HepG2 (cell line): ENCODE data around the gene FBLN7. TPM values are rescaled to one million over a fixed set of nuclear protein-coding genes. Genes with fewer than 3 reads are reported as not detected.
"Not testable (repeated sequence)": the region's sequence is repeated elsewhere in the genome, so short reads cannot be mapped to it uniquely, and the experiment has no call there.

Source experiments
- ATAC-seq: fragments of 200-7000 bp; cut with Tn5 transposase; 3 replicates; pipeline ENCODE4 v1.9.1; 2020; ENCODE audit warnings: mild to moderate bottlenecking, moderate library complexity
- BruUV-seq: library from RNA; stranded (reverse); fragments of 400-500 nt; replicated peaks from 2 replicates; lab custom pipeline; 2021; lab: Mats Ljungman, UMichigan
- CTCF ChIA-PET: fragments of 300-600 bp; formaldehyde crosslinking; extraction: SDS; loops from one replicate; lab custom pipeline; 2021; ENCODE audit warnings: low total read pairs, inconsistent platforms, low intra/inter-chr PET ratio; lab: Yijun Ruan, JAX
- POLR2A ChIA-PET: fragments of 350-600 bp; sonication (Branson Sonifier 250); formaldehyde crosslinking; loops from one replicate; lab custom pipeline; 2020; ENCODE audit warnings: antibody characterized with exemption, inconsistent platforms; lab: Yijun Ruan, JAX
- DNase-seq: peaks from one replicate; pipeline ENCODE4 v3.0.0-alpha.2; 2015; ENCODE audit warnings: low spot score
- FAIRE-seq: peaks from 3 replicates; lab custom pipeline; 2011; peaks lifted over from hg19 to GRCh38; lab: Jason Lieb, UNC
- H2AFZ ChIP-seq: one replicate; pipeline ENCODE4 v1.6.1; 2011; ENCODE audit warnings: low read length, inconsistent platforms
- H3K27ac ChIP-seq: fragments of 300-600 bp; 3 replicates; pipeline ENCODE4 v1.8.0; 2011; ENCODE audit warnings: mixed run types, mild to moderate bottlenecking, mixed read lengths, low read length, inconsistent platforms; ENCODE audit not compliant: insufficient read depth; ENCODE audit errors: extremely low read length
- H3K27me3 ChIP-seq, 2 experiments: fragments of 200-600 bp in 1 of 2; 2 replicates in 1 of 2; 3 replicates in 1 of 2; pipeline versions ENCODE4 v1.6.0 to v1.8.0; 2011; ENCODE audit warnings: low read length in 2 of 2, mild to moderate bottlenecking in 2 of 2, moderate library complexity in 2 of 2, inconsistent platforms in 1 of 2; ENCODE audit not compliant: insufficient read depth in 2 of 2, control insufficient read depth in 1 of 2
- H3K36me3 ChIP-seq, 2 experiments: fragments of 200-600 bp in 1 of 2; replicated peaks in 1 of 2; 2 replicates in 1 of 2; 3 replicates in 1 of 2; pipeline versions ENCODE4 v1.5.1 to v1.8.0; 2011; ENCODE audit warnings: low read length in 2 of 2, inconsistent platforms in 1 of 2; ENCODE audit not compliant: insufficient read depth in 2 of 2, control insufficient read depth in 1 of 2
- H3K4me1 ChIP-seq: 2 replicates; pipeline ENCODE4 v1.5.1; 2012; ENCODE audit warnings: low read length, inconsistent platforms; ENCODE audit not compliant: insufficient read depth
- H3K4me2 ChIP-seq: 2 replicates; pipeline ENCODE4 v1.6.0; 2011; ENCODE audit warnings: low read depth, low read length, inconsistent platforms
- H3K4me3 ChIP-seq, 3 experiments: fragments of 200-600 bp in 1 of 3; sonication (generic), shearing (Covaris generic) in 1 of 3; replicated peaks in 1 of 3; 2 replicates each; pipeline ENCODE4 v1.5.1; 2011 to 2016; ENCODE audit warnings: low read length in 3 of 3, inconsistent platforms in 2 of 3, low read depth in 2 of 3, mild to moderate bottlenecking in 2 of 3, control low read depth in 1 of 3, mixed read lengths in 1 of 3; ENCODE audit not compliant: insufficient read depth in 1 of 3
- H3K79me2 ChIP-seq: one replicate; pipeline ENCODE4 v1.6.1; 2011; ENCODE audit warnings: low read length, inconsistent platforms; ENCODE audit not compliant: insufficient read depth
- H3K9ac ChIP-seq: 2 replicates; pipeline ENCODE4 v1.6.0; 2011; ENCODE audit warnings: mild to moderate bottlenecking, low read depth, low read length, inconsistent platforms; ENCODE audit not compliant: insufficient read depth
- H3K9me3 ChIP-seq: 2 replicates; pipeline ENCODE4 v1.5.1; 2012; ENCODE audit warnings: mild to moderate bottlenecking, low read length
- H4K20me1 ChIP-seq: 2 replicates; pipeline ENCODE4 v1.6.0; 2011; ENCODE audit warnings: inconsistent platforms, mild to moderate bottlenecking, low read length, moderate library complexity; ENCODE audit not compliant: insufficient read depth
- GABPB1 ChIP-seq: IDR thresholded peaks from 2 replicates; pipeline ENCODE4 v1.6.1; 2016; ENCODE audit warnings: mild to moderate bottlenecking, missing genetic modification reagents, moderate library complexity, missing compliant biosample characterization
- NCOA1 ChIP-seq: sonication (generic); formaldehyde crosslinking; IDR thresholded peaks from 2 replicates; pipeline ENCODE4 v1.9.0; 2021; ENCODE audit warnings: missing genetic modification reagents
- PHB2 ChIP-seq: fragments of 450-650 bp; IDR thresholded peaks from 2 replicates; pipeline ENCODE4 v1.6.1; 2018; ENCODE audit not compliant: partially characterized antibody
- ZBTB38 ChIP-seq: sonication (generic); formaldehyde crosslinking; IDR thresholded peaks from 2 replicates; pipeline ENCODE4 v1.5.1; 2020; ENCODE audit warnings: mild to moderate bottlenecking, missing genetic modification reagents
- ZFP1 ChIP-seq: IDR thresholded peaks from 2 replicates; pipeline ENCODE4 v1.6.1; 2016
- ZNF382 ChIP-seq: sonication (generic); formaldehyde crosslinking; IDR thresholded peaks from 2 replicates; pipeline ENCODE4 v1.5.0; 2020; ENCODE audit warnings: missing genetic modification reagents, mild to moderate bottlenecking, borderline replicate concordance
- WGBS: methylation state at CpG from one replicate; pipeline ENCODE4 v1.1.6; 2017; ENCODE audit warnings: low lambda C conversion rate; 5-methylcytosine and 5-hydroxymethylcytosine counted together
- in situ Hi-C: cut with HindIII; loops from 2 replicates; pipeline ENCODE4 v1.10.0; 2017; ENCODE audit warnings: low pct_unique_long_range_greater_than_20kb; ENCODE audit not compliant: extremely low pct_ligation_motif_present
- intact Hi-C: fragments of 100-400 bp; cut with micrococcal nuclease; formaldehyde crosslinking; loops from one replicate; pipeline ENCODE4 v1.10.0; 2022; ENCODE audit not compliant: unreplicated experiment
- polyA plus RNA-seq, 8 experiments: library from polyadenylated mRNA; depleted of rRNA in 3 of 8; stranded (reverse) in 7 of 8; unstranded in 1 of 8; fragments of >200 nt; fragmentation: Illumina TruSeq in 4 of 8; extraction: Trizol in 4 of 8; gene quantifications; 2 replicates each; pipeline versions ENCODE4 v1.2.1 to v1.2.3, GENCODE V29; 2011 to 2016; ENCODE audit warnings: low read depth in 4 of 8, missing spikeins in 1 of 8, mixed read lengths in 1 of 8; ENCODE audit not compliant: insufficient read depth in 1 of 8
- total RNA-seq, 5 experiments: library from RNA; depleted of rRNA; stranded (reverse); fragments of >200 nt; fragmentation: Illumina TruSeq; extraction: Trizol; gene quantifications; 2 replicates each; pipeline ENCODE4 v1.2.3, GENCODE V29; 2016; ENCODE audit warnings: low read depth in 1 of 5
- TF ChIP-seq, protein P1 (sequence below): sonication (generic); formaldehyde crosslinking; IDR thresholded peaks from 2 replicates; pipeline ENCODE4 v1.9.0; 2021; ENCODE audit warnings: missing genetic modification reagents, borderline replicate concordance

The FBLN7 gene
- total and polyA plus RNA-seq, 2 of the 13 experiments (the other 11 are each of a cell fraction or from before 2014, with no cell fraction given) = 1.4 to 2.3 TPM

DNA sequence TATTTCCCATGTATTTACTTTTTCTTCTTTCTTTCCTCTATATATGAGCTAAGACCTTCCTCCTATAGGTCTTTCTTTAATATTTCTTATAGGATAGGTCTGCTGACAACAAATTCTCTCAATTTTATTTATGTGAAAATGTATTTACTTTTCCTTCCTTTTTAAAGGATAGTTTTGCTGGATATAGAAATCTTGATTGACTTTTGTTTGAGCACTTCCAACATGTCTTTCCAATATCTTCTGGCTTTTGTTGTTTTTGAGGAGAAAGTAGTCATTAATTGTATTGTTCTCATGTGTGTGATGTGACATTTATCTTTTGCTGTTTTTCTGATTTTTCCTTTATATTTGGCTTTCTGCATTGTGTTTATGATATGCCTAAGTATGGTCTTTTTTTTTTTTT lies 28.9 kb upstream of the FBLN7 start (continued):
- TF ChIP-seq, protein P1, sequence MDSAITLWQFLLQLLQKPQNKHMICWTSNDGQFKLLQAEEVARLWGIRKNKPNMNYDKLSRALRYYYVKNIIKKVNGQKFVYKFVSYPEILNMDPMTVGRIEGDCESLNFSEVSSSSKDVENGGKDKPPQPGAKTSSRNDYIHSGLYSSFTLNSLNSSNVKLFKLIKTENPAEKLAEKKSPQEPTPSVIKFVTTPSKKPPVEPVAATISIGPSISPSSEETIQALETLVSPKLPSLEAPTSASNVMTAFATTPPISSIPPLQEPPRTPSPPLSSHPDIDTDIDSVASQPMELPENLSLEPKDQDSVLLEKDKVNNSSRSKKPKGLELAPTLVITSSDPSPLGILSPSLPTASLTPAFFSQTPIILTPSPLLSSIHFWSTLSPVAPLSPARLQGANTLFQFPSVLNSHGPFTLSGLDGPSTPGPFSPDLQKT (CRISPR knock-in tag) = no peak

DNA sequence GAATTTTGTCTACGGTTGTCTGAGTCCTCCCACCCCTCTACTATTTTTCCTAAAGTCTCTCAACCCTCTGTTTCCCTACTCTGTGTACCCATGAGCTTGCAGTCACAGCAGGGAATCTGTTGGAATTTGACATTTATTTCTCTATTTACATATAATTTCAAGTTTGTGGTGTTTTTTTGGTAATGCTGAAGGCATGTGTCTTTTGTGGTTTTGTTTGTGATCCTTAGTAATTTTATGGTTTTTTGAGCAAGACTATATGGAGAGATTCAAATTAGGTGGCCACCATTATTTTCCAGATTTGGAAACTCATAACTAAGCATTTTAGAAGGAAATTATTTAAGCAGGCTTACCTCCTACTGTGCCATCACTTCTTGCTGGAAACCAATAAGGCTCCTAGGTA lies 27.2 kb upstream of the FBLN7 start:
- in situ Hi-C loops (no loop called here), intact Hi-C loops (no loop called here)
- FAIRE-seq (no peak), ATAC-seq (no peak), DNase-seq (no peak)
- no peak overlapping the region for H3K4me3 ChIP-seq
- no peak overlapping the region for H2AFZ ChIP-seq
- no peak overlapping the region for H3K27ac ChIP-seq
- WGBS = 100% methylated on average over 1 of the region's 1 CpG
- no peaks in the 10 kb centered on the region for H3K4me1 ChIP-seq
- H4K20me1 ChIP-seq = no peaks in the 10 kb centered on the region
- no peaks in the 10 kb centered on the region for H3K79me2 ChIP-seq
- no TSS peak for BruUV-seq
- TF ChIP-seq ZFP1 (no peak), PHB2 (no peak), NCOA1 (no peak), ZNF382 (CRISPR knock-in tag) (no peak), ZBTB38 (CRISPR knock-in tag) (no peak), GABPB1 (CRISPR knock-in tag) (no peak)
- peaks cover 8 to 42% of the 10 kb centered on the region in 2 experiments for H3K36me3 ChIP-seq
- H3K4me2 ChIP-seq = no peak overlapping the region
- H3K9me3 ChIP-seq = peaks cover 21% of the 10 kb centered on the region
- no peak overlapping the region for H3K9ac ChIP-seq
- no peaks in the 10 kb centered on the region for H3K27me3 ChIP-seq
- ChIA-PET CTCF (no interaction called here), POLR2A (no interaction called here)

DNA sequence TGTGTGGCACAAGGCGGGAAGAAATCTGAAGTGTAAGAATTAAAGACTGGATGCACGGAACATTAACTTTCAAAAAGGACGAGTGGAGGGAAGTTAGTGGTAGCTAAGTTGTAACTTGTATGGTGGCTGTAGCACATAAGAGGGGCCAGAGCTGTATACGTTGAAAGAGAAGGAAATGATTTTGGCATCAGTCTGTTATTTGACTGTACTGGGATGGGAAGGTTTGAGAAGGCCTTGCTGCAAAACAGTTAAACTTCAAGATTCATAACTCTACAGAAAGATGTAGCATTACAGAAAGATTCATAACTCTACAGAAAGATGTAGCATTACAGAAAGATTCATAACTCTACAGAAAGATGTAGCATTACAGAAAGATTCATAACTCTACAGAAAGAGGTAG lies 24.8 kb upstream of the FBLN7 start:
- Histone ChIP-seq H3K36me3 (peaks cover 14 to 32% of the 10 kb centered on the region in 2 experiments), H3K9me3 (peaks cover 18% of the 10 kb centered on the region)
- DNase-seq, H3K9ac ChIP-seq, H3K4me3 ChIP-seq, H3K79me2 ChIP-seq, H3K4me2 ChIP-seq, H3K27ac ChIP-seq, FAIRE-seq, POLR2A ChIA-PET, BruUV-seq, intact Hi-C loops, H4K20me1 ChIP-seq, H3K4me1 ChIP-seq, CTCF ChIA-PET, H3K27me3 ChIP-seq, ATAC-seq, in situ Hi-C loops, H2AFZ ChIP-seq: not testable (repeated sequence)
- 97% methylated on average over 4 of the region's 4 CpGs for WGBS
